ENCODE results near the gene IL11.

Gene IL11

DNA sequence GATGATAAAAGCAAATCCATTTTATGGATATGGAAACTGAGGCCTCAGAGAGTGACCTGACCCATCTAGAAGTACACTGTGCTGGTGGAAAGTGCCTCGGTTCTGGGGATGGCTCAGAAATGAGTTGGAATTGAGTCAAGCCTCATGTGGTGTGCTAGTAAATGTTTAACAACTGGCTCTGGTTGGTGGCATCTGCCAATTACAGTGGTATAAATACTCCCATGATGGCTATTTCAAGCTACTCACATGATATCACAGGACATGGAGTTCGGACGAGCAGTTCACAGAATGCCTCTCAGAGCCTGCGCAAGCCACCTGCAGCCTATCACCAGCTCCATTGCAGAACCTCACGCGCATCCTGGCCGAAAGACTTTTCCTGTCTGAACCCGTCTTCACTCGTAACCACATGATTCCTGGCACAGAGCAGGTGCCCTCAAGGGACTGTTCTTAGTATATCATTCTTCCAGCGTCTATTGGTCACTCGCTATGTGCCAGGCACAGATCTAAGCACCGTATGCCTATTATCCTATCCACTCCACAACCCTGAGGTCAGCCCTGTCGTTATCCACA is 54.2 kb downstream of the IL11 start:
- Histone ChIP-seq H3K9me3 (ENCODE audit: insufficient read depth, low read length, severe bottlenecking) (no peaks in the 10 kb centered on the region), H3K4me2 (ENCODE audit: insufficient read depth, low read length) (no peak overlapping the region), H3K27me3 (ENCODE audit: insufficient read depth, low read length, poor library complexity) (no peaks in the 10 kb centered on the region), H4K20me1 (ENCODE audit: insufficient read depth, low read length) (no peaks in the 10 kb centered on the region), H3K4me1 (ENCODE audit: insufficient read depth, low read length) (no peaks in the 10 kb centered on the region), H3K9ac (ENCODE audit: low read depth, low read length) (no peak overlapping the region), H3K36me3 (ENCODE audit: insufficient read depth, low read length) (no peaks in the 10 kb centered on the region), H3K27ac (ENCODE audit: low read length) (no peak overlapping the region), H3K4me3 (ENCODE audit: low read depth in 1 of 2, low read length in 2 of 2) (no peak overlapping the region), H3K79me2 (ENCODE audit: insufficient read depth, low read length) (no peaks in the 10 kb centered on the region), H2AFZ (ENCODE audit: low read depth, low read length) (no peak overlapping the region)
- DNase-seq = no peak
- no peak for ATAC-seq (ENCODE audit: insufficient read depth, low read depth)
- TF ChIP-seq, protein P1, sequence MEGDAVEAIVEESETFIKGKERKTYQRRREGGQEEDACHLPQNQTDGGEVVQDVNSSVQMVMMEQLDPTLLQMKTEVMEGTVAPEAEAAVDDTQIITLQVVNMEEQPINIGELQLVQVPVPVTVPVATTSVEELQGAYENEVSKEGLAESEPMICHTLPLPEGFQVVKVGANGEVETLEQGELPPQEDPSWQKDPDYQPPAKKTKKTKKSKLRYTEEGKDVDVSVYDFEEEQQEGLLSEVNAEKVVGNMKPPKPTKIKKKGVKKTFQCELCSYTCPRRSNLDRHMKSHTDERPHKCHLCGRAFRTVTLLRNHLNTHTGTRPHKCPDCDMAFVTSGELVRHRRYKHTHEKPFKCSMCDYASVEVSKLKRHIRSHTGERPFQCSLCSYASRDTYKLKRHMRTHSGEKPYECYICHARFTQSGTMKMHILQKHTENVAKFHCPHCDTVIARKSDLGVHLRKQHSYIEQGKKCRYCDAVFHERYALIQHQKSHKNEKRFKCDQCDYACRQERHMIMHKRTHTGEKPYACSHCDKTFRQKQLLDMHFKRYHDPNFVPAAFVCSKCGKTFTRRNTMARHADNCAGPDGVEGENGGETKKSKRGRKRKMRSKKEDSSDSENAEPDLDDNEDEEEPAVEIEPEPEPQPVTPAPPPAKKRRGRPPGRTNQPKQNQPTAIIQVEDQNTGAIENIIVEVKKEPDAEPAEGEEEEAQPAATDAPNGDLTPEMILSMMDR (IDR thresholded peaks at IDR 0.05; ENCODE audit: borderline replicate concordance, extremely low read depth, low read length, poor library complexity, severe bottlenecking) = no peak
- TF ChIP-seq EZH2 (IDR thresholded peaks at IDR 0.05; ENCODE audit: borderline replicate concordance, low read depth, low read length, severe bottlenecking) = no peak

DNA sequence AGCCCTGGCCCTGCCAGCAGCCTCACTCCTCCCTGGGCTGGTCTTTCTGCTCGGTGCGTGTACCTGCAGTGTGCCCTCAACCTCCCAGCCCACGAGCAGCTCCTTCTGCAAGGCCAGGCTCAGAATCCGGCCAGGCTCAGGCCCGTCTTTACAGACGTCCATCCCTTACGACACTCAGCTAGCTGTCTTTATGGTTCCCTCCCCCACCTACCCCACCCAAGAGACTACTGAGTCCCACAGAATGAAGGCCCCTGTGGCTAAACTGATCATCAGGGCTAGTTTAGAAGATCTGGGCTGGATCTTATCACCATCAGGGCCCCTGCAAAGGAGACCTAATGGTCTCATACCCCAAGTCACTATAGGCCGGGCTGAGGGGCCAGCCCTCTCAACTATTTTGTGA is 55.9 kb downstream of the IL11 start:
- Histone ChIP-seq H3K27me3 (ENCODE audit: insufficient read depth, low read length, poor library complexity) (no peaks in the 10 kb centered on the region), H3K4me2 (ENCODE audit: insufficient read depth, low read length) (no peak overlapping the region), H3K79me2 (ENCODE audit: insufficient read depth, low read length) (no peaks in the 10 kb centered on the region), H4K20me1 (ENCODE audit: insufficient read depth, low read length) (no peaks in the 10 kb centered on the region), H3K4me1 (ENCODE audit: insufficient read depth, low read length) (no peaks in the 10 kb centered on the region), H2AFZ (ENCODE audit: low read depth, low read length) (no peak overlapping the region), H3K36me3 (ENCODE audit: insufficient read depth, low read length) (peaks cover 2% of the 10 kb centered on the region; the same call in 1 of the 2 replicates), H3K9ac (ENCODE audit: low read depth, low read length) (no peak overlapping the region), H3K27ac (ENCODE audit: low read length) (no peak overlapping the region), H3K4me3 (ENCODE audit: low read depth in 1 of 2, low read length in 2 of 2) (no peak overlapping the region), H3K9me3 (ENCODE audit: insufficient read depth, low read length, severe bottlenecking) (no peaks in the 10 kb centered on the region)
- no peak for ATAC-seq (ENCODE audit: insufficient read depth, low read depth)
- TF ChIP-seq EZH2 (IDR thresholded peaks at IDR 0.05; ENCODE audit: borderline replicate concordance, low read depth, low read length, severe bottlenecking) = no peak
- TF ChIP-seq, protein P1 (IDR thresholded peaks at IDR 0.05; ENCODE audit: borderline replicate concordance, extremely low read depth, low read length, poor library complexity, severe bottlenecking) = no peak
- DNase-seq = no peak
